Smooth muscle cell of the brain vasculature (primary cell): ENCODE measurements around the gene PRKAR2A.
"Not testable (repeated sequence)": the region's sequence is repeated elsewhere in the genome, so short reads cannot be mapped to it uniquely, and the experiment has no call there.

Experiments used
- DNase-seq: peaks from one replicate; pipeline ENCODE4 v3.0.0-alpha.2; 2012; ENCODE audit warnings: low read depth, low spot score

Gene PRKAR2A

DNA sequence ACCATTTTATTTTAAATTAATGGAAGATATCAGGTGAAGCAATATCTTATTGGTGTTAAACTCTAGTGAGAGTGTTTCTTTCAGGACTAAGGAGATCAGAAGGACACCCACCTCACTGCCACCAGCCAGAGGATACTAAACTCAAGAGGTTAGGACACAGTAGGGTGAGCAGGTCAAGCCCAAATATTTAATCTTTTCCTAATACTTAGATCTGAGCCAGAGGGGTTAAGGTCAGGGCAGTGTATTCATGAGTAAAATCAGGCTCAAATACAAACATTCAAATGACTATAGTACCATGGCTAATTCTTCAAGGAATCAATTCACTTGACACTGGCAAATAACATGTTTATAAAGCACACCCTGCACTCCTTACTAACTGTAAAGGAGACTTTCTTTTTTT is 65.6 kb downstream of the PRKAR2A start:
- no peak for DNase-seq

GRCh38 chr3:48778565-48778964 is 69.1 kb downstream of the PRKAR2A start:
- not testable (repeated sequence) for DNase-seq

DNA sequence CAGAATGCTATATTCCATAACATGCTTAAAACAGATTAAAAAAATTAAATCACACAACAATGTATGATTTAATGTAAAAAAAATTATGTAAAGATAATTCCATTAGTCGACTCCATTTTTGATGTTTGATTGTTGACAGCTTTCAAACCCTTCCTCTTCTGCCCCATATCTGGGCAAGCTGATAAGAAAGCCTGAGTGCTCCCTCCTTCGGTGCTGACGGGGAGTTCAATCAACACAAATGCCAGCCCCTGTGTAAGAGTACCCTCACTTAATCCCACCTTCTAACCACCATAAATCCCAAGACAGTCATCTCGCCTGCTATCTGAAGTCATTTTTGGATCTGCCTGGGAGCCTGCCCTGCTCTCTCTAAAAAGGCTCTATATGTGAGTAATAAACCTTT is 70.8 kb downstream of the PRKAR2A start:
- no peak for DNase-seq

DNA sequence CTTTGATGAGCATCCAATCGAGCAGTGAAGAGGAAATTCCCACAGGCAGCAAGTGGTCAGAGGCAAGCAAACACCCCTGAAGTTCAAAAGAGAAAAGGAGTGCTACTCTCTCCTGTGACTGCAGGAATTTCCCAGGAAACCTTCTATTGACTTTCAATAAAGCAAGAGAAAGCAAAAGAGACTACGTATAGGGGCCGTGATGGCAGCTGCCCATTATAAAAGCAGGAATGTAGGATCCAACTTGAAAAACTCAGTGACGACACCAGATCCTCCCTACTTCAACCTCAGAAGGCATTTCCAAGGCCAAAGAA is 77.5 kb downstream of the PRKAR2A start:
- no peak for DNase-seq

DNA sequence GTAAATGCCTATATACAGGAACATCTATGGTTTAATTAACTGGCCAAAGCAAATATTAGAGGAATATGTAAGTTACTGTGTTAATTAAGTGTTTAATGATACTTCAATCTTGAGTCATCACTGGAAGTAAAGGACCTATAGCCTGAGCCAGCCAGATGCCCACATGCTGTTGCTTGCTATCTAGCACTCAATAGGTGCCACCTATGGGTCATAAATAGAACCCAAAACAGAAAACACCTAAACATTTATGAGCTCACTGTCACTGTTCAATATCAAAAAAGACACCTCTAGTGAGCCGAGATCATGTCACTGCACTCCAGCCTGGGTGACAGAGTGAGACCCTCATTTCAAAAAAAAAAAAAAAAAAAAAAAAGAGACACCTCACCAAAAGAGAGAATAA is 82.3 kb downstream of the PRKAR2A start:
- DNase-seq, result no peak

DNA sequence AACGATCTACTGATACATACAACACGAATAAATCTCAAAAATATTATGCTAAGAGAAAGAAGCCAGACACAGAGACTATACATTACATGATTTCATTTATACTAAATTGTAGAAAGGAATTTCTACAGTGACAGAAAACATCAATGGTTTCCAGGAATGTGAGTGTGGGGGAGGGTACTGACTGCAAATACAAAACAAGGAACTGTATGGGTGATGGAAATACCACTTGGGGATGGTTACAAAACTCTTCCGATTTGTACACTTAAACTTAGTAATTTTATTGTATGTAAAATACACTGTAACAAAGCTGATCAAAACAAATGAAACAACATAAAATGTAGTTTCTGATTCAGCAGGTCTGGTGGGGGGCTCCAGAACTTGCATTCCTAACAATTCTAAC is 84.9 kb downstream of the PRKAR2A start:
- no peak for DNase-seq

- not testable (repeated sequence) for DNase-seq
These were observed 87.6 kb downstream of the PRKAR2A start for GRCh38 chr3:48759991-48760540.

DNA sequence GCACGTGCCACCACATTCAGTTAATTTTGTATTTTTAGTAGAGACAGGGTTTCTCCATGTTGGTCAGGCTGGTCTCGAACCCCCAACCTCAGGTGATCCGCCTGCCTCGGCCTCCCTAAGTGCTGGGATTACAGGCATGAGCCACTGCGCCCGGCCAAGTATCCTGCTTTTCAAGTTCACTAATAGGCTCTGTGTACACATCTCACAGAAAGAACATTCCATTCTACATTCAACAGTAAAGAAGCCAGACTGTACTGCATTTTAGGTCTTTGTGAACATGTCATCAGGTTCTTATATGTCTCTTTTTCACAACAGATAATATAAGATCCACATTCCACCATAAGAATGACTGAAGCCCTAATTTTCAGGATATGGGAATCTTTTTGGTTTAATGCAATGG is 88.1 kb downstream of the PRKAR2A start:
- DNase-seq, result not testable (repeated sequence)

- no peak for DNase-seq
These were observed 88.6 kb downstream of the PRKAR2A start for GRCh38 chr3:48759071-48759470.

- DNase-seq, result no peak
These were observed 91.0 kb downstream of the PRKAR2A start for GRCh38 chr3:48756640-48757039.

DNA sequence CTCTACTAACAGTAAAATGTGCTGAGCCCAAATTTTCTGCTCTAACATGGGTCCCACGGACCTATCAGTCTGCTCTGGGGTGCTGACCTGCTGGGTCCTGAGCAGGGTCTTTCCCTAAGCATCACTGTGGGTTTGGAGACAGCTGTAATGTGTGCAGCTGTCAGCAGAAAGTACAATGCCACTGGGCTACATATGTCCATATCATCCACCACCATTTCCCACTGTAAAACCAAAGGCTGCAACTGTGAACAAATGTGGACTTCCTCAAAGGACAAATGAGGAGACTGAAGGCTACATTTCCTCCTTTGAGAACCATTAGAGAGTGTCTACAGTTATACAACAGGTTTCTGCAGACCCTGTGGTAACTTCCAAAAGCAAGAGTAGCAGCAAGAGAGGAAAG is 96.8 kb downstream of the PRKAR2A start:
- no peak for DNase-seq

GRCh38 chr3:48748754-48749153 is 98.9 kb downstream of the PRKAR2A start:
- no peak for DNase-seq

- DNase-seq, result no peak
These were observed 100.0 kb downstream of the PRKAR2A start for GRCh38 chr3:48747706-48748105.

DNA sequence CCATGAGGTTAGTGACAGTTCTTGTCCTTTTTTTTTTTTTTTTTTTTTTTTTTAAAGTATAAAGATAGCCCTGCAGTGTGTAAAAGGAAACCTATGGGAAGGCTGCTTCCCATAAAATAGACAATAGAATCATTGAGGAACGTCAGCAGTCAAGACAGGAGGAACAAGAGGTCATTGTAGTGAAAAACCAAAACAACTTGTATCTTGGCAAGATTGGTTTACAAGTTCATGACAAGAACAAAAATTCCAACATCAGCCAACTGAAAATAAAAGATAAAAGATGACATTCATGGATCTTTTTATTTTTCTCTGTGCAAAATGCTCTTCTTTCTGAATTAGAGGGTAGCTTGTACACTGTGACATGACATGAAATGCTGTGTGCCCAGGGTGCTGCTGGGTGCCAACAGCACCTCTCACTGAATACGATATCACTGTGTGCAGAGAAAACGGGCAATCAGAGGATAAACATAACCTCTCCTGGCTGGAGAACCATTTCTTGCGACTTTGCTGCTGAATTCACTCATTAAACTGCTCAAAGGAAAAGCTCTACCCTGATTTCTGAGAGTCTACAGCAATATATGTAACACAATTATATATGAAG is 100.6 kb downstream of the PRKAR2A start:
- DNase-seq, result no peak

- DNase-seq, result no peak
These were observed 103.9 kb downstream of the PRKAR2A start for GRCh38 chr3:48743773-48744172.

DNA sequence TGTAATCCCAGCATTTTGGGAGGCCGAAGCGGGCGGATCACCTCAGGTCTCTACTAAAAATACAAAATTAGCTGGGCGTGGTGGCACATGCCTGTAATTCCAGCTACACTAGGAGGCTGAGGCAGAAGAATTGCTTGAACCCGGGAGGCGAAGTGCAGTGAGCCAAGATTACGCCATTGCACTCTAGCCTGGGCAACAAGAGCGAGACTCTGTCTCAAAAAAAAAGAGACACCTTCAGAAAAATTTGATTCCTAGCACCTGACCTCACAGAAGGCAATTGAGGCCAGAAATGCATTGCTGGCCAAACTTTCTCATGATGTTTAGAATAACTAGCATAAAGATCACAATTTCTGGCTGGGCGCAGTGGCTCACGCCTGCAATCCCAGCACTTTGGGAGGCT is 106.4 kb downstream of the PRKAR2A start:
- DNase-seq, result not testable (repeated sequence)

DNA sequence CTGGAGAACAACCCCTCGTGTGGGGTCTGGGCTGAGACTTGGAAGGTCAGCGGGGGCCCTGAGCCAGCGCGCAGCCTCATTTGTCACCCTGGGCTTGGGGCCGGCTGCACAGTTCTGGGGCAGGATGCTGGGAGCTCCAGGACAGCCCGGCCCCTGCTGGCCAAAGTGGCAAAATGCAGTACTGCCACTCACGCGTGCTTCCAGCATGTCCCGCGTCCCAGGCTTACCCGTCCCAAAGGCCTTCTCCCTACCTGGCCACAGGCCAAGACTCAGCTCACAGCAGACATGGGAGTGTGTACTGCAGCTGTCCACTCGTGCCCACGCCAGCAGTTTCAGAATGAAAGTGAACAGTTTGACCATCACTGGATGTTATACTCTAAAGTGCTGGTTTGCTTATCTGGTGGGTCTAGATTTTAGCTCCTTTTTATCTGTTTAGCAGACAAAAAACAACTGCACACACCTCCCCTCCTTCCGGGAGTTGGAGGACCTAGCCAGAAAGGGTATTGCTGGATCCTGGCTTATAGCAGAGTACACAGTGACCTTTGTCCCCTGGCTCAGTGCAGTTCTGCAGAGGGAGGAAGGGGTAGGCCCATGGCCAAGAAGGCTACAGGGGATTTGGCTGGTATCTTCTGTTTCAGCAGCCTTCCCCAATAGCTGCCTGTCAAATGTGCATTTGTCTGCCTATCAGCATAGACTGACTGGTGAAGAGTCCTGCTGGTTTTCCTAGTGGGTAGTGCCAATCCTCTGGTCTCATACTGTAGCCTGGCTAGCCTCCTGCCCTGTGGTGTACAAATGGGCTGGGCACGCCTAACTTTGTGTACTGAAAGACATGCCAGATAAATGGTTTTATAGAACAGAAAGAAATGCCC is 107.5 kb downstream of the PRKAR2A start:
- peak; percentile 31 for DNase-seq

- no peak for DNase-seq
These were observed 108.1 kb downstream of the PRKAR2A start for GRCh38 chr3:48739617-48739954.

- no peak for DNase-seq
These were observed 108.6 kb downstream of the PRKAR2A start for GRCh38 chr3:48738926-48739616.

DNA sequence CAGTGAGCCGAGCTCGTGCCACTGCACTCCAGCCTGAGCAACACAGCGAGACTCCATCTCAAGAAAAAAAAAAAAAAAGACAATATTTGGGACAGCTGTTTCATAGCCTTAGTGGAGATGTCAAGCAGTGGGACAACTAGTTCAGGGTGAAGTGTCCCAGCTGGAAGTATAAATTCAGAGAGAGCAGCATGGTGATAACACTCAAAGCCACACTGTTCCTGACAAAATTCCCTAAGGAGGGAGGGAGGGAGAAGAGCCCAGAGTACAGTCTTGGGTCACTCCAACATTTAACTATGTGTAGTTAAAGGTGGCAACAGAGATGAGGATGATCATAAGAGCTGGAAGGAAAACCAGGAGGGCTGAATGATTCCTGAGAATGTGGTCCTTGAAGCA is 109.5 kb downstream of the PRKAR2A start:
- no peak for DNase-seq

DNA sequence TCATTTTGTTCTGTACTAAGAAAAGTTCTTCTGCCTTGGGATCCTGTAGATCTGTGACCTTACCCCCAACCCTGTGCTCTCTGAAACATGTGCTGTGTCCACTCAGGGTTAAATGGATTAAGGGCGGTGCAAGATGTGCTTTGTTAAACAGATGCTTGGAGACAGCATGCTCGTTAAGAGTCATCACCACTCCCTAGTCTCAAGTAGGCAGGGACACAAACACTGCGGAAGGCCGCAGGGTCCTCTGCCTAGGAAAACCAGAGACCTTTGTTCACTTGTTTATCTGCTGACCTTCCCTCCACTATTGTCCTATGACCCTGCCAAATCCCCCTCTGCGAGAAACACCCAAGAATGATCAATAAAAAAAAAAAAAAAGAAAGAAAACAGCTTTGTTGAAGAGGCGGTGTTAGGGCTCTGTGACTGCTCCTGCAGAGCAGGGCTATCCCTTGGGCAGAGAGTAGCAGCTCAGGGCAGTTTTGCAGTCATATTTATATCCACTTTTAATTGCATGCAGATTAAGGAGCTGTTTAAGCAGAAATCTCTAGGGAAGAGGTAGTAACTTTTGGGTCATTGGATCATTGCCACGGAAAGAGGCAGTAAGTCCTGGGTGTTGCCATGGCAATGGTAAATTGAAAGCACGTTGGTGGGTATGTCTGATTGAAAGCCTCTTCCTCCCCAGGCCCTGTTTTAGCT is 112.5 kb downstream of the PRKAR2A start:
- DNase-seq, result not testable (repeated sequence)

GRCh38 chr3:48734541-48734940 is 113.1 kb downstream of the PRKAR2A start:
- DNase-seq, result not testable (repeated sequence)
